Adrenal gland (tissue), 12 donors: ENCODE data around the gene ETV3L. TPM values are rescaled to one million over a fixed set of nuclear protein-coding genes. Genes with fewer than 3 reads are reported as not detected.

Experiments used
- DNase-seq, 7 donors: peaks; one replicate each; pipeline ENCODE4 v3.0.0-alpha.2; 2019 to 2020
- H3K27ac ChIP-seq, 5 donors: fragments of 200-600 bp; sonication (generic) in 4 of 5; 1 replicate in 3 of 5; 2 replicates in 2 of 5; pipeline versions ENCODE4 v1.5.1 to v1.8.0; 2016 to 2020; ENCODE audit warnings: mild to moderate bottlenecking in 1 of 5
- H3K27me3 ChIP-seq: fragments of 200-600 bp; 2 replicates; pipeline ENCODE4 v1.8.0; 2021
- H3K36me3 ChIP-seq, 2 donors: fragments of 200-600 bp; replicated peaks in 1 of 2; 1 replicate in 1 of 2; 2 replicates in 1 of 2; pipeline versions ENCODE4 v1.5.1 to v1.8.0; 2018 to 2022
- H3K4me1 ChIP-seq, 2 donors: fragments of 200-600 bp; replicated peaks in 1 of 2; 1 replicate in 1 of 2; 2 replicates in 1 of 2; pipeline versions ENCODE4 v1.5.1 to v1.8.0; 2018 to 2021
- H3K4me3 ChIP-seq, 4 donors: fragments of 200-600 bp; sonication (generic) in 3 of 4; one replicate each; pipeline ENCODE4 v1.5.1; 2016 to 2018
- H3K9me3 ChIP-seq, 3 donors: fragments of 200-600 bp; sonication (generic) in 1 of 3; replicated peaks in 1 of 3; 1 replicate in 2 of 3; 2 replicates in 1 of 3; pipeline versions ENCODE4 v1.5.1 to v1.8.0; 2016 to 2021
- CTCF ChIP-seq, 6 experiments: fragments of 450-650 bp in 4 of 6; fragments of 200-600 bp in 2 of 6; sonication (generic) in 1 of 6; IDR thresholded peaks; 1 replicate in 5 of 6; 2 replicates in 1 of 6; pipeline versions ENCODE4 v1.5.1 to v1.8.0; 2016 to 2021; ENCODE audit warnings: antibody characterized with exemption in 6 of 6, mild to moderate bottlenecking in 2 of 6, moderate library complexity in 1 of 6
- POLR2A ChIP-seq, 2 donors: fragments of 450-650 bp; IDR thresholded peaks; one replicate each; pipeline ENCODE4 v1.6.1; 2017; ENCODE audit warnings: antibody characterized with exemption in 2 of 2, mild to moderate bottlenecking in 2 of 2, moderate library complexity in 1 of 2
- WGBS, 4 donors: extraction: QIAGEN DNeasy Blood & Tissue Kit in 2 of 4; methylation state at CpG; one replicate each; pipeline versions ENCODE4 v1.1.5 to v1.1.7; 2013 to 2017; 5-methylcytosine and 5-hydroxymethylcytosine counted together
- intact Hi-C, 2 donors: fragments of 100-400 bp; cut with DNase I; formaldehyde crosslinking; loops; one replicate each; pipeline versions ENCODE4 v1.14.1 to v1.15.0; 2022 to 2023
- polyA plus RNA-seq, 3 donors: library from polyadenylated mRNA; stranded (reverse); fragments of 200-250 nt in 2 of 3; fragments of 350-450 nt in 1 of 3; fragmentation: Illumina TruSeq in 1 of 3; extraction: RNeasy Lipid Tissue Mini Kit (QIAGEN cat#74804) in 1 of 3; gene quantifications; one replicate each; pipeline ENCODE4 v1.2.3, GENCODE V29; 2013 to 2014
- total RNA-seq, 9 donors: library from RNA; depleted of rRNA in 4 of 9; stranded (reverse); fragments of >200 nt in 4 of 9; fragments of 120-200 nt in 1 of 9; fragmentation: NEBNext Ultra II Directional in 1 of 9; extraction: Animal tissue kit (Norgen Biotek cat#: 25700) in 1 of 9; gene quantifications; one replicate each; pipeline versions ENCODE4 v1.1.0 to v1.2.4, GENCODE V29; 2013 to 2023
- donor health status: healthy with polysubstance abuse.
- donor health status: Bipolar disorder and iron deficiency.
- donor health status: DM: yes; HTN: yes; CAD: no.
- donor health status: DM: no; HTN: no; CAD: no.
- donor health status: DM: no; HTN: no; CAD: no.
- donor health status: DM: yes; HTN: yes; CAD: no.

ETV3L gene
- total and polyA plus RNA-seq, 12 donors, result not detected

DNA sequence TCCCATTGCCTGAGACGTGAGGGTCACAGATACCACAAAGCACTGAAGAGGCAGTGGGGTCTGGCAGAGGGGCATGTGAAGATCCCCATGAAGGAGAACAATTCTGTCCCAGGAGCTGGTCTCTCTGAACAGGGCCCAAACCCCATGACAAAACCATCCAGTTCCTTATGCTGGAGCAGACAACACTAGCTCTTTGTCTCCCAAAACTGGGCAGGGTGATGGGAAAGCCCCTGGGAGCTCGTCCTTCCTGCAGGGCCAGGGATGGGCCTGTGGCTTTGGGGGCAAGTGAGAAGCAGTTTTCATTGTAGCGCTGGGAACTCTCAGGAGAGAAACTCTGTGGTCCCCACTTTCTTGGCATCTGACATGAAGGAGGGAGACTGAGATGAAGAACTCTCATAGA is 8.8 kb downstream of the ETV3L start:
- WGBS, 4 donors, result 54 to 82% (median 66%) methylated on average over 3 of the region's 3 CpGs
- intact Hi-C loops, result loop anchor here (2.0 kb wide), 1 partner anchor 64 kb away; no protein-coding TSS in a partner anchor
- no peak for DNase-seq
- Histone ChIP-seq H3K4me1 (no peaks in the 10 kb centered on the region), H3K27me3 (no peaks in the 10 kb centered on the region), H3K27ac (no peak overlapping the region), H3K36me3 (no peaks in the 10 kb centered on the region), H3K9me3 (no peaks in the 10 kb centered on the region), H3K4me3 (no peak overlapping the region)
- TF ChIP-seq CTCF (IDR thresholded peaks at IDR 0.05) (no peak), POLR2A (IDR thresholded peaks at IDR 0.05) (no peak)

DNA sequence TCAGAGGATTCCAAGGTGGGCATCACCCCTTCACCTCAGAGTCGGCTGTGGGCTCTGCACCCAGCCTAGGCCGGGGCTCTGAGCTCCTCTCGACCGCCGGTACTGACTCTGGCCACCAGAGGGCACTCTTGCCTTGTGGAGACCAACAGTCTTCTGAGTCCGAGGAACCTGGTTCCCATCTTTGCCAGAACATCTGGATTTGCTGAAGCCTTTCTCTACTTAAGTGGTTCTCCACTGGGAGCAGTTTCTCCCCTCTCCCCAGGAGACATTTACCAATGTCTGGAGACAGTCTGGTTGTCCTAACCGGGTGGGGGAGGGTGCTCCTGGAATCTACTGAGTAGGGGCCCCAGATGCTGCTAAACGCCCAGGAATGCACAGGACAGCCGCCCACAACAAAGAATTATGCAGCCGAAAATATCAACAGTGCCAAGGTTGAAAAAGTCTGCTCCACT is 9.4 kb downstream of the ETV3L start:
- peak; percentile 84 to 96 (median 89) for DNase-seq
- H3K9me3 ChIP-seq, result no peaks in the 10 kb centered on the region
- intact Hi-C loops, result loop anchor here (2.0 kb wide), 1 partner anchor 65 kb away; no protein-coding TSS in a partner anchor
- no peak overlapping the region for H3K27ac ChIP-seq
- 11 to 19% (median 14%) methylated on average over 9 to 10 of the region's 10 CpGs for WGBS, 4 donors
- TF ChIP-seq POLR2A (IDR thresholded peaks at IDR 0.05) (no peak), CTCF (IDR thresholded peaks at IDR 0.05) (peak; percentile 83 to 95 (median 92))
- no peaks in the 10 kb centered on the region for H3K36me3 ChIP-seq
- no peak overlapping the region for H3K4me3 ChIP-seq
- no peaks in the 10 kb centered on the region for H3K27me3 ChIP-seq
- H3K4me1 ChIP-seq, result no peaks in the 10 kb centered on the region

GRCh38 chr1:157089789-157090188 is 9.8 kb downstream of the ETV3L start:
- H3K27me3 ChIP-seq, result no peaks in the 10 kb centered on the region
- WGBS, 4 donors, result 67 to 84% (median 82%) methylated on average over 8 to 9 of the region's 9 CpGs
- H3K4me3 ChIP-seq, result no peak overlapping the region
- H3K36me3 ChIP-seq, result no peaks in the 10 kb centered on the region
- no peak for TF ChIP-seq POLR2A (IDR thresholded peaks at IDR 0.05)
- no peak for TF ChIP-seq CTCF (IDR thresholded peaks at IDR 0.05)
- no peak overlapping the region for H3K27ac ChIP-seq
- no peaks in the 10 kb centered on the region for H3K9me3 ChIP-seq
- intact Hi-C loops, result loop anchor here (2.0 kb wide), 1 partner anchor 65 kb away; no protein-coding TSS in a partner anchor
- DNase-seq, result peak in 1 of 7 donors; percentile 58
- H3K4me1 ChIP-seq, result no peaks in the 10 kb centered on the region

DNA sequence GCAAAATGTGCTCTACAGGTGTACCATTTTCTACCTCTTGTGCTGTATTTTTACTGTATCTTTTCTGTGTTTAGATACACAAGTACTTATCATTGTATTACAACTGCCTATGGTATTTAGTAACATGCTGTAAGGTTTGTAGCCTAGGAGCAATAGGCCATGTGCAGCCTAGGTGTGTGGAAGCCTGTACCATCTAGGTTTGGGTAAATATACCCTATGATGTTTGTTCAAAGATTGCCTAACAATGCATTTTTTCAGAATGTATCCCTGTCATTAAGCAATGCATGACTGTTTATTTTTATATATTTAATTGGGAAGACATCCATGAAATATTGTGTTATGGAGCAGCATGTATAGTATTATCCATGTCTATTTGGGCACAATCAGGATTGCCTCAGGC is 11.0 kb downstream of the ETV3L start:
- intact Hi-C loops, result no loop called here
- DNase-seq, result peak in 1 of 7 donors; percentile 1
- TF ChIP-seq CTCF (IDR thresholded peaks at IDR 0.05) (no peak), POLR2A (IDR thresholded peaks at IDR 0.05) (no peak)
- H3K27ac ChIP-seq, result no peak overlapping the region
- H3K27me3 ChIP-seq, result no peaks in the 10 kb centered on the region
- no peak overlapping the region for H3K4me3 ChIP-seq
- no peaks in the 10 kb centered on the region for H3K36me3 ChIP-seq
- no peaks in the 10 kb centered on the region for H3K4me1 ChIP-seq
- H3K9me3 ChIP-seq, result no peaks in the 10 kb centered on the region
